GM21528 (cell line): ENCODE results near the gene TMEM18.

Source experiments
- ATAC-seq: cut with Tn5 transposase; IDR thresholded peaks from one replicate; pipeline ENCODE4 v1.9.1; 2021; ENCODE audit warnings: mild to moderate bottlenecking, moderate library complexity; ENCODE audit not compliant: unreplicated experiment, low FRiP score

TMEM18 gene

DNA sequence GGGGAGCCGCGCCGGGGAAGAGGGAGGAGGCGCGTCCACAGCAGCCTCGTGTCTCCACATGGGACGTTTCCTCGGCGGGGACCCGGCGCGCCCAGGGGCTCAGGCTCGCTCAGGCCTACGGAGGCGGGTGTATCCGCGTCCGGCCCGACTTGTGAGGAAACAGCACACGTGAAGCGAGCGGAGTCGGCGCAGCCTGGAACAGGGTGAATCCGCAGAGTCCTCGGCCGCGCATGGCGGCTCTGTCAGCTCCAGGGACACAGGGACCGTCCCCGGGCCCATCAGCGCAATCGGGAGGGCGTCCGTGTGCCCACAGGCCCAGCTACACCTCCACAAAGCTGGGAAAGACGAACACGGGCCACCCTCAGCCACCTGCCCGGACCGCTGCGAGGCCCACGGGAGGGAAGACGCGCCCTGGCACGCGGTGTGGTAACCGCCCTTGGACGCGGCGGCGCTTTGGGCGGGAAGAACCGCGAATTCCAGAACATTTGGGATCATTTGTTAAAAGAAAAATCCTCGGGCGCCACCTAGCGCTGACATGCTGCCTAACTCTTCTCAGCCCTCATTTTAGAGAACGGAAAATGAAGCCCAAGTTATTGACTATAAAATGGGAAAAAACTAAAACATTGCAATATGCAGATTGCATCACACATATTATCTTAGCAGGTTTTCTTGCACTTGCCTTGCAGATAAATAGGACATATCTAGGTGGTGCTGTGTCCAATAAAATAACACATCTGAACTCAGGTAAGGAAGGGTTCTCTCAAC lies 40.4 kb downstream of the TMEM18 start:
- ATAC-seq = peak; percentile 69

DNA sequence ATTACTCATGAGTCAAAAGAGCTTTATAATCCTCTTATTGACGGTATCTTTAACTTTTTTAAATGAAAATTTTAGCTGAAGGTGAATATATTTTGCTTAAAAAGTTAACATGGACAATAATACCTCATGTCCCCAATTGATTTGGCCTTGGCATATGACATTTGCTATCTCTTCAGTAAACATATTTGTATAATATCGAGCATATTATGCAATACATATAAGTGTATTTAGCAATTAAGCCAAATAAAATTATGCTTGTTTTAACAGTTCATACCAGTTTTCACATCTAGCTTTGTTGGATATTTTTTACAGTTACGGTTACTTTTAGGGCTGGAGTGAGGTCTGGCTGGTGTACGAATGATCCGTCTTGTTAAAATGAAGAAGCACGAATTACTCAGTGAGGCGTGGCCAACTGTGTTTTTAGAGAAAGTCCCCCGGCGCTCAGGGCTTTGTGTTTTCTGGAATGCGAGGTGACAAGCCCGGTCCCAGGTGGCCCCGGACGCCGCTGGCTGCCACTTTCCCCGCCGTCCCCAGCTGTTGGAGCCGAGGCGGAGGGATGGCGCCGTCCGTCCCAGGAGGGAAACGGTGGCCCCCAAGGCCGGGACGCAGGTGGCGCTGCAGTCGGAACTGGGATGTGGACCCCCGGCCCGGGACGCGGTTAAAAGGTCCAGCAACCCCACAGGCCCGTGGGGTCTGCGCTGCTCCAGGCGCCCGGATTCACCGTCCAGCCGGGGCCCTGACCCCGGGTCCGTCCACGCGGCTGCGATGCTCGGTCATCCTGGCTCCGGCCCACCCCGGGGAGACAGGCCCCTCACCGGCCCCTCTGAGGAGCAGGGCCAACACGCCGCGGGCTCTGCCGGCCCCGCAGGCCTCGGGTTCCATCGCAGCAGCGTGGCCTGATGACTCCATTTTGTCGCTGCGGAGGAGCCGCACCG lies 41.3 kb downstream of the TMEM18 start:
- no peak for ATAC-seq

GRCh38 chr2:634636-635388 lies 42.4 kb downstream of the TMEM18 start:
- ATAC-seq = no peak

DNA sequence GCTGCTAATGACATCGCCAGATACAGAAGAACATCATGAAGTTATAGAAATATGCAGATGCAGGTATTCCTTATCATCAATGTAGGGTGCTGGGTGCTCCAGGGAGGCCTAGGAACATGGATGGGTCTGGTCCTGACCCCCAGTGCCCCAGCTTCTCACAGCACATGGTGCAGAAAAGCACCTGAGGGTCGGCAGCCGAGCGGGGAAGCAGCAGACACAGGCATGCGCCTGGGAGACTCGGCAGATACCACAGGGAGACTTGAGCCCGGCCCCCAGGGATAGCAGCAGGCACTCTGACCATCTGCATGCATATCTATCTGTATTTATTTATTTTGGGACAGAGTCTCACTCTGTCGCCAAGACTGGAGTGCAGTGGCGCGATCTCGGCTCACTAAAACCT lies 43.2 kb downstream of the TMEM18 start:
- ATAC-seq = no peak

GRCh38 chr2:633371-633770 lies 43.8 kb downstream of the TMEM18 start:
- ATAC-seq = no peak

DNA sequence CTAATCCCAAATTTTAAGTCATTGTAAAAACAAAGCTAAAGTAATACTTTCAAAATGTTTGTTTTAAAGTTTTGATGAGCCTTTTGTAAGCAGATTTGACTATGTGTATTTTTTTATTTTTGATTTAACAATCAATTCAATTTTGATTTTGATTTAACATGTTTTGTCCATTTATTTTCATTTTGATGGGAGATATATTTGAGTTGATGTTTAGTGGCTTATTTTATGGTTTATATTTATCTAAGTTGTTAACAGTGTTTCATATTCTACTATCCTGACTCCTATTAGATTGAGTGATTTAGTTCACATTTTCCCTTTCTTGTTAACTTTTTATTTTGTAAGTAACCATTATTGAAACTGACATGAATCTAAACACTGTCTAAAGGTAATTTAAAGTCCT lies 44.7 kb downstream of the TMEM18 start:
- ATAC-seq = no peak

DNA sequence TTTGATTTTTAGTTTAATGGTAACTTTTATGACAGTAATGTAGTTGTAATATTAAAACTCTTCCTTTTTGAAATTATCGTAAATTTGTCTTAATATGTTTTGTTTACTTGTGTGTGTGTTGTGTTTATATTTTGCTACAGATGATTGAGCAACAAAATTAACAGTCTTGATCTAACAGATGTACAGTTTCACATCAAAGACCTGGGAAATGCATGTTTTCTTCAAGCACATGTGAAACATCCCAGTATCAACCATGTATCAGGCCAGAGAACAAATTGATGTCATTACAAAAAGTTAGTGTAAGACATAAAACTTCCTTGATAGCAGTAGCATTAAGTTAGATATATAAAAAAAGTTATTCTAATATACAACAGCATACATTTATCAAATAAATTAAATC lies 45.5 kb downstream of the TMEM18 start:
- no peak for ATAC-seq

- ATAC-seq = no peak
These were observed 46.5 kb downstream of the TMEM18 start for GRCh38 chr2:630451-631320.

DNA sequence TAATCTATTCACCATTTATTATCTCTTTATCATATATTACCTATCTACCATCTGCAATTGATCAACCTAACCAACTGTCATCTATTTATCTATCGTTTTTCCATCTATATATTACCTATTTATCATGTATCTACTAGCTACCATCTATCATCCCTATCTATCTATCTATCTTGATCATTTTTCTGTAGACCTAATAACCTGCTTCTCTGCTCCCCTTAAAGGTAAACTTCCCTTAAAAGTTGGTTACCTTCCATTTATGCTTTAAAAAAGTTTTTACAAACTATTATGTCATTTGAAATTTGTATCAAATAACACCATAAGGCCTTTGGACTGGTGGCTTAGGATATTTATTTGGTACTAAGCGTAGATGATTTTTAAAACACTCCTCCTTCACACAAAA lies 47.2 kb downstream of the TMEM18 start:
- no peak for ATAC-seq

DNA sequence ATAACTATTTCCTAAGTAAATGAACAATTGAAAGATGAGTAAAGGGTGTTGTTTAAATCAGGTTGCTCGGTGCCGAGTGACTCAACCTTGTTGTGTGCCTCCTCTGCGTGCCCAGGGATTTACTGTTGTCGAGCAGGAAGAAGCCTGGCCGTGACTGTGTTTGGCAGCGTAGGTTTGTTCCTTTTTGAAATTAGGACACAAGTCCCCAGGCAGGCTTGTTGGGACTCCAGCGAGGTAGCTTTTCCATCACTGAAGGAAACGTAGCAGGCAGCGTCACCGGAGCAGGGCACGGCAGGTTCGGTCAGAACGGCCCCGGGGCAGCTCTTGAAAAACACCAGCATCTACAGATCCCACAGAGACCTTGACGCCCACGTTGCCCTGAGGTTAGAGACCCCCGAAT lies 48.6 kb downstream of the TMEM18 start:
- no peak for ATAC-seq

DNA sequence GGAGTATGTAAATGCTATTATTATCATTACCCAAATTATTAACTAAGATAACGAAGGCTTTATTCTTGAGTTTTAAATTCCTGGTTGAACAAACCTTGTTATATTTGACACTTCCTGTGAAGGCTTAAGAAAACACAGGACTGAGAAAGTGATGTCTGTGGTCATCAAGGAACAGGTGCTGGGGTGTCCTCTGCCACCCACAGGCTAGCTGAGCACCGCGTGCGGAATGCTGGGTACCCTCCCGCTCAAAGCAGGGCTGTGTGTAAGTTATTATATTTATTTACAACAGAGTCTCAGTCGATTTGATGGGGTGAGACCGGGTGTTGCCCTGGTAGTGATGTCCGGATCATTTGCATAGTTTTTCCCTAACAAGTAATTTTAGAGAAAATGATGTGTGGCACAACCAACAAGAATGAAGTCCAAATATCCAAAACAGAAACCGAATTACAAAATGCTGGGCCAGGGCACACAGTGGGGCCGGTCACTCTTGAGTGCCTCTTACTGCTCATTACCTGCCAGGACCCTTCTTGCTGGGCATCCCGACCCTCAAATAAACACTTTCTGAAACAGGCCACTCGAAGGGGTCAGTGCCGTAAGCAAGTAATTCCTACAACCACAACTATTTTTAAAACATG lies 49.2 kb downstream of the TMEM18 start:
- ATAC-seq = no peak

DNA sequence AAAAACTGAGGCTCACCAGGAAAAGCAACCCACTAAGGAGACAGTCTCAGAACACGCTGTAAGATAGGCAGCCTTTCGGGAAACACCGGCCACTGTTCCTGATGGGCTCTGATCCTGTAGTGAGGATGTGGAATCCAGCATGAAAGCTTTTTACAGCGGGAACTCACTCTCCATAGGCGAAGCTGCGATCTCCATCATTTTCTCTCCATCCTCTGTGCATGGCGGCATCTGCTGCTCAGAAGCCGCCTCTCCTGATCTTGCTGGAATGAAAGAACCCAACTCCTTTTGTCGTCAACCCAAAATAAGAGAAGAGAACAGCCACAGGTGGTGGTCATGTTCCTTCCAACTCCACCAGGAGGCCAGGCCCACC lies 49.9 kb downstream of the TMEM18 start:
- ATAC-seq = no peak

GRCh38 chr2:626491-627339 lies 50.5 kb downstream of the TMEM18 start:
- no peak for ATAC-seq

DNA sequence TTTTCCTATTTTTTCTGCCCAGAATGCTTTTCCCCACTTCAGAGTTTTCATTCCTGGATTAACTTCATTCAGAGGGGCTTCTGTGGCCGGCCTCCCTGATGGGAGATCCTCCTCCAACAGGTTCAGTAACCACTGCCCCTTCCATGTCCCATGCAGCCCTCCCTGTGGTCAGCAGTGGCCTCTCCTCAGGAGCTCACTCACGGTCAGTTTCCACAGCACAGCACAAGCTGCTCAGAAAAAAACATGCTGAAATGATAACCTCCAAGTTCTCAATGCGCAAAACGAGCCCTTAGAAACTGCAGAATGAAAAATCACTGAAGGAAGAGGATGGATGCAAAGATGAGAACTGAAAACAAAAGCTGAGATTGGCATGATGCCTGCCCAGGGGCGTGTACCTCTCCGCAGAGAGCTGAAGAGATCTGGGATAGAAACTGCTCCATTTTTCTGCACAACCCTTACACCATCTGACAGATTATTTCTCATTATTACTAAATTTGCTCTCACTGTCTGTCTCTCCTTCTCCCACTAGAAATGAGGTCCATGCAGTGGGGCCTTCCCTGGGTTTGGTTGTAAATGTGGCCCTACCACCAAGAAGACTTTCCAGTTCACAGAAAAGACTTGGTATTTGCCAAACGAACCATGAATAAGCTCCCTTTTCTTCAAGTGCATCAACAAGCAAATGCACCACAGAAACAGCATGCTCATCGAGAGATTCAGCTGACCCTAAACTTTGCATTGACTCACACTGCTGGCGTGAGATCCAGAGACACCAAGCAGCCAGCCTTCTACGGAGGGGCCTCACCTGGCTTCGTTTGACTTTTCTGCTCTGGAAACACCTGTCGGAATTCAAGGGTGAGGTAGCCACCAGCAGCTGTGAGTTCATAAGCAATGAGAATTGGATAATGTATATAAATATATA lies 51.5 kb downstream of the TMEM18 start:
- no peak for ATAC-seq

DNA sequence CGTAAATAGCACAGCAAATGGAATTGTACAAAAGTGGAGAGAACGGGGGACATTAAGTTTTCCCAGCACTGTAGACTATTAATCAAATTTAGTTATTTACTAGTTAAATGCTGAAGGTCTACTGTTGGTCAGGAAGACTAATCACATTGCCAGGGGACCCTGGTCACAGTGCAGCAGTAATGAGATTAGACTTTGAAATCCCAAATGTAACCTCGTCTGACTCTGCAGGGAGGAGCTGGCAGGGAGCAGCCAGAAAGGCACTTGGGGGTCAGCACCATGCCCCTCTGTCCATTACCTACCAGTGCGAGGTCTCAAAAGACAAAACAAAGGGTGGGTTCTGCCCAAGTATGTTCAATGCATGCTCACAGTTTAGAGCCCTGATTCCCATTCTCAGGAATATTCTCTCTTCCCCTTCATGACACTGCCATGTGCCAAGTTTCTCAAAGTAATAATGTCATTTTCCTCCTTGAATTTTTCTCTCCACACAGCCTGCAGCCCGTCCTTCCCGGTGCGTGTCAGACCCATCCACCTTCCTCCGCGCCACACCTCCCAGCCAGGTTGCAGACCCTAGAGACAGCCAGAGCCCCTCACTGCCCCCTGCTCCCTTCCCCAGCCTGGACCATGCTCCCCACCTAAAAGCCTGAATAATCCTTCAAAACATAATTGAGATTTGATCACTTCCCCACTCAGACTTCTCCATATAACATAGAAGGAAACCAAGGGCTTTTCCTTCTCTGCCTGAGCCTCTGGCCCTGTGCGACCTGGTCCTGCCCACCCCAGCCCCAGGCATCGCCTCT lies 52.5 kb downstream of the TMEM18 start:
- ATAC-seq = no peak

DNA sequence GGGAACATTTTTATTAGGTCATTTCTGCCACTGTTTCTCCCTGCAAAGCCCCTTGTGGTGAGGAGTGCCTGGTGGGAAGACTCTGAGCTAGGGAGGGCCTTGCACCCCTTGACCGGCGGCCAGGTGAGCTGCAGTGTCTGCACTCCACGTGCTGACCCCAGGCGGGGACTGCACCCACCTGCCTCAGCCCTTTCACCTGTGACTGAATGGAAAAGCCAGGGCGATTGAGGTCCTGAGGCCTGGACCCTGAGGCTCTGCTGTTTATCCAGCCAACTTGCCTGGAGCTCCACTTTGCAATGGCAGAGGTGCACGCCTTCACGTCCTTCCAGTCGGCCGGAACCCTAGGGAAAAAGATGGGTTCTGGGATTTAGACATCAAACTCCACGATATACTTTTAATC lies 53.1 kb downstream of the TMEM18 start:
- no peak for ATAC-seq
